ENCODE measurements around the gene DEDD. TPM values are rescaled to one million over a fixed set of nuclear protein-coding genes. Genes with fewer than 3 reads are reported as not detected.

Gene DEDD
- total and polyA plus RNA-seq, 10 of the 15 experiments (the other 5 are each of a cell fraction or from before 2014, with no cell fraction given) = 13.6 to 33.9 (median 30.3) TPM

DNA sequence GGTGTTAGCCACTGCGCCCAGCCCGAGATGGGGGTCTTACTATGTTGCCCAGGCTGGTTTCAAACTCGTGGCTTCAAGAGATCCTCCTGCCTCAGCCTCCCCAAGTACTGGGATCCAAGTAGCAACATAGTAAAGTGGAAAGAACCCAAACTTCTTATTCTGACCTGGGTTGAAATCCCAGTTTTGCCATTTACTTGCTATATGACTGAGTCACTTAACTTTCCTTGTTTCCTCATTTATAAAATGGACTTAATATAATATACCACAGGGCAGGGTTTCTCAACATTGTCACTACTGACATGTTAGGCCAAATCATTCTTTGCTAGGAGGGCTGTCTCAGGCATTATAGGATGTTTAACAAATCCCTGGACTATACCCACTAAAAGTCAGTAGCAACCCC lies 21.4 kb downstream of the DEDD start (continued):
- TF ChIP-seq, protein P1, sequence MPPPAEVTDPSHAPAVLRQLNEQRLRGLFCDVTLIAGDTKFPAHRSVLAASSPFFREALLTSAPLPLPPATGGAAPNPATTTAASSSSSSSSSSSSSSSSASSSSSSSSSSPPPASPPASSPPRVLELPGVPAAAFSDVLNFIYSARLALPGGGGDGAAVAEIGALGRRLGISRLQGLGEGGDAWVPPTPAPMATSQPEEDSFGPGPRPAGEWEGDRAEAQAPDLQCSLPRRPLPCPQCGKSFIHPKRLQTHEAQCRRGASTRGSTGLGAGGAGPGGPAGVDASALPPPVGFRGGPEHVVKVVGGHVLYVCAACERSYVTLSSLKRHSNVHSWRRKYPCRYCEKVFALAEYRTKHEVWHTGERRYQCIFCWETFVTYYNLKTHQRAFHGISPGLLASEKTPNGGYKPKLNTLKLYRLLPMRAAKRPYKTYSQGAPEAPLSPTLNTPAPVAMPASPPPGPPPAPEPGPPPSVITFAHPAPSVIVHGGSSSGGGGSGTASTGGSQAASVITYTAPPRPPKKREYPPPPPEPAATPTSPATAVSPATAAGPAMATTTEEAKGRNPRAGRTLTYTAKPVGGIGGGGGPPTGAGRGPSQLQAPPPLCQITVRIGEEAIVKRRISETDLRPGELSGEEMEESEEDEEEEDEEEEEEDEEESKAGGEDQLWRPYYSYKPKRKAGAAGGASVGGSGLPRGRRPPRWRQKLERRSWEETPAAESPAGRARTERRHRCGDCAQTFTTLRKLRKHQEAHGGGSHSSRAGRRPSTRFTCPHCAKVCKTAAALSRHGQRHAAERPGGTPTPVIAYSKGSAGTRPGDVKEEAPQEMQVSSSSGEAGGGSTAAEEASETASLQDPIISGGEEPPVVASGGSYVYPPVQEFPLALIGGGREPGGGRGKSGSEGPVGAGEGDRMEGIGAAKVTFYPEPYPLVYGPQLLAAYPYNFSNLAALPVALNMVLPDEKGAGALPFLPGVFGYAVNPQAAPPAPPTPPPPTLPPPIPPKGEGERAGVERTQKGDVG (CRISPR knock-in tag; IDR thresholded peaks at IDR 0.05) = no peak
- no peak for TF ChIP-seq ESRRA (IDR thresholded peaks at IDR 0.05; ENCODE audit: low read length)
- no peak for TF ChIP-seq NRF1 (conservative IDR thresholded peaks at IDR 0.05; ENCODE audit: low read depth, low read length)
- no peak for TF ChIP-seq NR2C2 (IDR thresholded peaks at IDR 0.05; ENCODE audit: borderline replicate concordance, control insufficient read depth, insufficient read length, low read depth)
- TF ChIP-seq, protein P2, sequence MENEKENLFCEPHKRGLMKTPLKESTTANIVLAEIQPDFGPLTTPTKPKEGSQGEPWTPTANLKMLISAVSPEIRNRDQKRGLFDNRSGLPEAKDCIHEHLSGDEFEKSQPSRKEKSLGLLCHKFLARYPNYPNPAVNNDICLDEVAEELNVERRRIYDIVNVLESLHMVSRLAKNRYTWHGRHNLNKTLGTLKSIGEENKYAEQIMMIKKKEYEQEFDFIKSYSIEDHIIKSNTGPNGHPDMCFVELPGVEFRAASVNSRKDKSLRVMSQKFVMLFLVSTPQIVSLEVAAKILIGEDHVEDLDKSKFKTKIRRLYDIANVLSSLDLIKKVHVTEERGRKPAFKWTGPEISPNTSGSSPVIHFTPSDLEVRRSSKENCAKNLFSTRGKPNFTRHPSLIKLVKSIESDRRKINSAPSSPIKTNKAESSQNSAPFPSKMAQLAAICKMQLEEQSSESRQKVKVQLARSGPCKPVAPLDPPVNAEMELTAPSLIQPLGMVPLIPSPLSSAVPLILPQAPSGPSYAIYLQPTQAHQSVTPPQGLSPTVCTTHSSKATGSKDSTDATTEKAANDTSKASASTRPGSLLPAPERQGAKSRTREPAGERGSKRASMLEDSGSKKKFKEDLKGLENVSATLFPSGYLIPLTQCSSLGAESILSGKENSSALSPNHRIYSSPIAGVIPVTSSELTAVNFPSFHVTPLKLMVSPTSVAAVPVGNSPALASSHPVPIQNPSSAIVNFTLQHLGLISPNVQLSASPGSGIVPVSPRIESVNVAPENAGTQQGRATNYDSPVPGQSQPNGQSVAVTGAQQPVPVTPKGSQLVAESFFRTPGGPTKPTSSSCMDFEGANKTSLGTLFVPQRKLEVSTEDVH (IDR thresholded peaks at IDR 0.05; ENCODE audit: low read depth, partially characterized antibody) = no peak
- no peak for TF ChIP-seq ATF7 (IDR thresholded peaks at IDR 0.05; ENCODE audit: low read depth)
- TF ChIP-seq STAT3 (IDR thresholded peaks at IDR 0.05; ENCODE audit: low read depth, low read length) = no peak
- no peak for TF ChIP-seq BMI1 (IDR thresholded peaks at IDR 0.05; ENCODE audit: borderline replicate concordance)

Data from GM12878 (cell line).